A549 (cell line): ENCODE data around the gene DMRTB1. TPM values are rescaled to one million over a fixed set of nuclear protein-coding genes. Genes with fewer than 3 reads are reported as not detected.

Experiments
- ATAC-seq, 2 experiments: fragments of 200-7000 bp in 1 of 2; fragments of >200 bp in 1 of 2; cut with Nextera tagmentation in 1 of 2; cut with Tn5 transposase in 1 of 2; 3 replicates each; pipeline versions ENCODE4 v1.8.0 to v1.9.1; 2018 to 2020; ENCODE audit warnings: mild to moderate bottlenecking in 1 of 2, moderate library complexity in 1 of 2
- CTCF ChIA-PET: fragments of 300-600 bp; sonication (Branson Sonifier 250); formaldehyde crosslinking; extraction: SDS; loops from one replicate; lab custom pipeline; 2021; ENCODE audit warnings: antibody characterized with exemption, inconsistent platforms; lab: Yijun Ruan, JAX
- POLR2A ChIA-PET: fragments of 350-600 bp; formaldehyde crosslinking; extraction: SDS; loops from one replicate; lab custom pipeline; 2021; ENCODE audit warnings: antibody characterized with exemption, inconsistent platforms; lab: Yijun Ruan, JAX
- DNase-seq, 2 experiments: peaks; one replicate each; pipeline versions ENCODE4 v3.0.0 to v3.0.0-alpha.2; 2011 to 2016; ENCODE audit warnings: low read depth in 1 of 2, low spot score in 1 of 2
- FAIRE-seq: peaks from 2 replicates; lab custom pipeline; 2011; peaks lifted over from hg19 to GRCh38; lab: Jason Lieb, UNC
- H3K27ac ChIP-seq, 2 experiments: fragments of >200 bp; sonication (Bioruptor Twin); formaldehyde crosslinking; 3 replicates each; pipeline ENCODE4 v1.5.1; 2016 to 2017
- H3K4me1 ChIP-seq: fragments of >200 bp; sonication (Bioruptor Twin); formaldehyde crosslinking; 3 replicates; pipeline ENCODE4 v1.6.1; 2016
- H3K4me2 ChIP-seq: fragments of >200 bp; sonication (Bioruptor Twin); formaldehyde crosslinking; 3 replicates; pipeline ENCODE4 v1.6.1; 2016
- H3K4me3 ChIP-seq: fragments of >200 bp; sonication (Bioruptor Twin); formaldehyde crosslinking; 3 replicates; pipeline ENCODE4 v1.5.1; 2016
- H3K9me3 ChIP-seq: fragments of >200 bp; sonication (Bioruptor Twin); formaldehyde crosslinking; 3 replicates; pipeline ENCODE4 v1.6.1; 2016
- CEBPB ChIP-seq, 2 experiments: fragments of >200 bp in 1 of 2; sonication (Bioruptor Twin) in 1 of 2; formaldehyde crosslinking in 1 of 2; IDR thresholded peaks; 2 replicates each; pipeline ENCODE4 v1.6.1; 2012 to 2016
- CHD4 ChIP-seq: fragments of 200-600 bp; sonication (generic); IDR thresholded peaks from 2 replicates; pipeline ENCODE4 v1.6.1; 2016; ENCODE audit warnings: antibody characterized with exemption, mild to moderate bottlenecking, borderline replicate concordance
- EHF ChIP-seq: fragments of 250-450 bp; sonication (Bioruptor Pico); IDR thresholded peaks from 2 replicates; pipeline ENCODE4 v1.5.0; 2020; ENCODE audit warnings: mild to moderate bottlenecking
- EHMT2 ChIP-seq: fragments of 200-600 bp; sonication (generic); IDR thresholded peaks from 2 replicates; pipeline ENCODE4 v1.6.1; 2016; ENCODE audit warnings: antibody characterized with exemption, low read depth, mild to moderate bottlenecking, moderate library complexity
- EP300 ChIP-seq, 2 experiments: fragments of >200 bp; sonication (Bioruptor Twin); formaldehyde crosslinking; IDR thresholded peaks; 2 replicates in 1 of 2; 3 replicates in 1 of 2; pipeline ENCODE4 v1.6.1; 2016 to 2017
- FOSB ChIP-seq: fragments of 250-450 bp; sonication (Bioruptor Pico); IDR thresholded peaks from 2 replicates; pipeline ENCODE4 v1.5.0; 2020; ENCODE audit warnings: mild to moderate bottlenecking, moderate library complexity
- HDAC2 ChIP-seq: fragments of 200-600 bp; sonication (generic); IDR thresholded peaks from 2 replicates; pipeline ENCODE4 v1.6.1; 2016
- HEYL ChIP-seq: fragments of 250-450 bp; sonication (Bioruptor Pico); IDR thresholded peaks from 2 replicates; pipeline ENCODE4 v1.8.0; 2021; ENCODE audit warnings: mild to moderate bottlenecking, moderate library complexity
- HOXA7 ChIP-seq: fragments of 250-450 bp; sonication (Bioruptor Pico); IDR thresholded peaks from 2 replicates; pipeline ENCODE4 v1.5.0; 2020; ENCODE audit warnings: mild to moderate bottlenecking, moderate library complexity
- HOXB13 ChIP-seq: fragments of 250-450 bp; sonication (Bioruptor Pico); IDR thresholded peaks from 2 replicates; pipeline ENCODE4 v1.5.0; 2020; ENCODE audit warnings: low read depth, mild to moderate bottlenecking, moderate library complexity
- HOXB5 ChIP-seq: fragments of 250-450 bp; sonication (Bioruptor Pico); IDR thresholded peaks from 2 replicates; pipeline ENCODE4 v1.5.0; 2020; ENCODE audit warnings: mild to moderate bottlenecking, moderate library complexity
- JUN ChIP-seq, 2 experiments: fragments of >200 bp; sonication (Bioruptor Twin); formaldehyde crosslinking; IDR thresholded peaks; 2 replicates in 1 of 2; 3 replicates in 1 of 2; pipeline ENCODE4 v1.6.1; 2016 to 2017
- KDM5A ChIP-seq: fragments of 200-600 bp; sonication (generic); IDR thresholded peaks from 2 replicates; pipeline ENCODE4 v1.6.1; 2016; ENCODE audit warnings: antibody characterized with exemption, mild to moderate bottlenecking
- MAFK ChIP-seq: fragments of 450-650 bp; IDR thresholded peaks from 2 replicates; pipeline ENCODE4 v1.6.1; 2014; ENCODE audit not compliant: partially characterized antibody
- MAZ ChIP-seq: fragments of 150-350 bp; IDR thresholded peaks from 2 replicates; pipeline ENCODE4 v1.6.1; 2014; ENCODE audit warnings: antibody characterized with exemption, low read depth, low read length, borderline replicate concordance
- MYC ChIP-seq: IDR thresholded peaks from 2 replicates; pipeline ENCODE4 v1.6.1; 2012; ENCODE audit warnings: mild to moderate bottlenecking, inconsistent platforms, low read length, improper control_type of control experiment, borderline replicate concordance
- RCOR1 ChIP-seq: fragments of 150-350 bp; IDR thresholded peaks from 2 replicates; pipeline ENCODE4 v1.6.1; 2014; ENCODE audit warnings: antibody characterized with exemption, low read length, low read depth
- RFX5 ChIP-seq: fragments of 450-650 bp; IDR thresholded peaks from 2 replicates; pipeline ENCODE4 v1.7.1; 2014; ENCODE audit warnings: antibody characterized with exemption, mild to moderate bottlenecking, moderate library complexity
- RNF2 ChIP-seq: fragments of 200-600 bp; sonication (generic); IDR thresholded peaks from 2 replicates; pipeline ENCODE4 v1.6.1; 2016; ENCODE audit warnings: low read depth, mild to moderate bottlenecking, antibody characterized with exemption, moderate library complexity, borderline replicate concordance
- SMC3 ChIP-seq: fragments of >200 bp; sonication (Bioruptor Twin); formaldehyde crosslinking; IDR thresholded peaks from 3 replicates; pipeline ENCODE4 v1.6.1; 2018; ENCODE audit warnings: inconsistent platforms
- TFCP2L1 ChIP-seq: fragments of 250-450 bp; sonication (Bioruptor Pico); IDR thresholded peaks from 2 replicates; pipeline ENCODE4 v1.5.0; 2021; ENCODE audit warnings: mild to moderate bottlenecking
- TP53 ChIP-seq: fragments of 250-450 bp; sonication (Bioruptor Pico); IDR thresholded peaks from 2 replicates; pipeline ENCODE4 v1.5.0; 2021; ENCODE audit warnings: mild to moderate bottlenecking, moderate library complexity
- ZC3H11A ChIP-seq: fragments of 450-650 bp; IDR thresholded peaks from 2 replicates; pipeline ENCODE4 v1.6.1; 2014; ENCODE audit warnings: antibody characterized with exemption, mild to moderate bottlenecking
- ZNF302 ChIP-seq: fragments of 250-450 bp; sonication (Bioruptor Pico); IDR thresholded peaks from 2 replicates; pipeline ENCODE4 v1.9.0; 2021; ENCODE audit warnings: inconsistent platforms, mild to moderate bottlenecking, moderate library complexity
- ZSCAN20 ChIP-seq: fragments of 250-450 bp; sonication (Bioruptor Pico); IDR thresholded peaks from 2 replicates; pipeline ENCODE4 v1.8.0; 2022; ENCODE audit warnings: mild to moderate bottlenecking, moderate library complexity
- WGBS: methylation state at CpG from one replicate; pipeline ENCODE4 v1.1.6; 2017; ENCODE audit errors: missing lambda C conversion rate; 5-methylcytosine and 5-hydroxymethylcytosine counted together
- polyA plus RNA-seq, 4 experiments: library from polyadenylated mRNA; depleted of rRNA in 3 of 4; stranded (reverse); fragments of >200 nt; fragmentation: RNase III in 1 of 4; extraction: RNeasy Plus Mini Kit Qiagen cat#74134 plus additional on column Dnase treatment in 1 of 4; gene quantifications; 2 replicates in 3 of 4; 3 replicates in 1 of 4; pipeline ENCODE4 v1.2.3, GENCODE V29; 2011 to 2017
- TF ChIP-seq, protein P1 (sequence below): fragments of 250-450 bp; sonication (Bioruptor Pico); IDR thresholded peaks from 2 replicates; pipeline ENCODE4 v1.5.0; 2021; ENCODE audit warnings: mild to moderate bottlenecking, moderate library complexity, borderline replicate concordance
- TF ChIP-seq, protein P2 (sequence below): IDR thresholded peaks from 2 replicates; pipeline ENCODE4 v1.6.1; 2012; ENCODE audit warnings: low read depth, borderline replicate concordance
- TF ChIP-seq, protein P3 (sequence below): fragments of >200 bp; sonication (Bioruptor Twin); formaldehyde crosslinking; IDR thresholded peaks from 3 replicates; pipeline ENCODE4 v1.5.1; 2016
- TF ChIP-seq, protein P4 (sequence below): IDR thresholded peaks from 2 replicates; pipeline ENCODE4 v1.6.1; 2012
- TF ChIP-seq, protein P5 (sequence below): fragments of 200-600 bp; sonication (generic); IDR thresholded peaks from 2 replicates; pipeline ENCODE4 v1.6.1; 2016; ENCODE audit warnings: antibody characterized with exemption, mild to moderate bottlenecking, moderate library complexity

DMRTB1 gene
- polyA plus RNA-seq, 2 of the 4 experiments (the other 2 are of a cell fraction), result not detected

DNA sequence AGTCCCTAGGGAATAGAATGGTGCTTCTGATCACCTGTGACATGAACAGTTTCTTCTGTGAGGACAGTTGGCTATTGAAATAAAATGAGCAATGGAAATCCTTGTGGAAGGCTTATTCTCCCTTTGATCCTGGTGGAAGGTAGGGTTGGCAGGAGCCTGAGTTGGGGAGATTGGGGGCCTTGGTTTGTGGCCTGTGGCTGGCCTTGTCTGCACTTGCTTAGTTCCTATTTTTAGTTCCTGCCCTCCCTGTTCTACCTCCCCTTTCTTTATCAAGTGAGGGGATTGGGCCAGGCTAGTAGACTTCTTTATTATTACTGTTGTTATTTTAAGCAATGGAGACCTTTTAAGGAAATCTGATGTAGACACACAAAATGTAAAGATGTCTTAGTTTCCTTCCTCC, 8.2 kb downstream of the DMRTB1 start:
- Histone ChIP-seq H3K4me3 (no peak overlapping the region), H3K4me1 (no peaks in the 10 kb centered on the region), H3K27ac (no peak overlapping the region), H3K4me2 (no peak overlapping the region), H3K9me3 (no peaks in the 10 kb centered on the region)
- FAIRE-seq (no peak), ATAC-seq (no peak), DNase-seq (no peak)
- POLR2A ChIA-PET, result no interaction called here
- TF ChIP-seq, protein P1, sequence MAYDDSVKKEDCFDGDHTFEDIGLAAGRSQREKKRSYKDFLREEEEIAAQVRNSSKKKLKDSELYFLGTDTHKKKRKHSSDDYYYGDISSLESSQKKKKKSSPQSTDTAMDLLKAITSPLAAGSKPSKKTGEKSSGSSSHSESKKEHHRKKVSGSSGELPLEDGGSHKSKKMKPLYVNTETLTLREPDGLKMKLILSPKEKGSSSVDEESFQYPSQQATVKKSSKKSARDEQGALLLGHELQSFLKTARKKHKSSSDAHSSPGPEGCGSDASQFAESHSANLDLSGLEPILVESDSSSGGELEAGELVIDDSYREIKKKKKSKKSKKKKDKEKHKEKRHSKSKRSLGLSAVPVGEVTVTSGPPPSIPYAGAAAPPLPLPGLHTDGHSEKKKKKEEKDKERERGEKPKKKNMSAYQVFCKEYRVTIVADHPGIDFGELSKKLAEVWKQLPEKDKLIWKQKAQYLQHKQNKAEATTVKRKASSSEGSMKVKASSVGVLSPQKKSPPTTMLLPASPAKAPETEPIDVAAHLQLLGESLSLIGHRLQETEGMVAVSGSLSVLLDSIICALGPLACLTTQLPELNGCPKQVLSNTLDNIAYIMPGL (CRISPR knock-in tag), result no peak
- TF ChIP-seq HOXA7 (no peak), MYC (no peak), RCOR1 (no peak), ZC3H11A (no peak), TFCP2L1 (CRISPR knock-in tag) (no peak), EHF (CRISPR knock-in tag) (no peak), ZSCAN20 (CRISPR knock-in tag) (no peak), JUN (IDR thresholded peaks at IDR 0.05) (no peak), CEBPB (IDR thresholded peaks at IDR 0.05) (no peak), MAFK (no peak), KDM5A (no peak), MAZ (no peak), ZNF302 (CRISPR knock-in tag) (no peak)
- TF ChIP-seq, protein P2, sequence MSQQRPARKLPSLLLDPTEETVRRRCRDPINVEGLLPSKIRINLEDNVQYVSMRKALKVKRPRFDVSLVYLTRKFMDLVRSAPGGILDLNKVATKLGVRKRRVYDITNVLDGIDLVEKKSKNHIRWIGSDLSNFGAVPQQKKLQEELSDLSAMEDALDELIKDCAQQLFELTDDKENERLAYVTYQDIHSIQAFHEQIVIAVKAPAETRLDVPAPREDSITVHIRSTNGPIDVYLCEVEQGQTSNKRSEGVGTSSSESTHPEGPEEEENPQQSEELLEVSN, result no peak
- TF ChIP-seq, protein P3, sequence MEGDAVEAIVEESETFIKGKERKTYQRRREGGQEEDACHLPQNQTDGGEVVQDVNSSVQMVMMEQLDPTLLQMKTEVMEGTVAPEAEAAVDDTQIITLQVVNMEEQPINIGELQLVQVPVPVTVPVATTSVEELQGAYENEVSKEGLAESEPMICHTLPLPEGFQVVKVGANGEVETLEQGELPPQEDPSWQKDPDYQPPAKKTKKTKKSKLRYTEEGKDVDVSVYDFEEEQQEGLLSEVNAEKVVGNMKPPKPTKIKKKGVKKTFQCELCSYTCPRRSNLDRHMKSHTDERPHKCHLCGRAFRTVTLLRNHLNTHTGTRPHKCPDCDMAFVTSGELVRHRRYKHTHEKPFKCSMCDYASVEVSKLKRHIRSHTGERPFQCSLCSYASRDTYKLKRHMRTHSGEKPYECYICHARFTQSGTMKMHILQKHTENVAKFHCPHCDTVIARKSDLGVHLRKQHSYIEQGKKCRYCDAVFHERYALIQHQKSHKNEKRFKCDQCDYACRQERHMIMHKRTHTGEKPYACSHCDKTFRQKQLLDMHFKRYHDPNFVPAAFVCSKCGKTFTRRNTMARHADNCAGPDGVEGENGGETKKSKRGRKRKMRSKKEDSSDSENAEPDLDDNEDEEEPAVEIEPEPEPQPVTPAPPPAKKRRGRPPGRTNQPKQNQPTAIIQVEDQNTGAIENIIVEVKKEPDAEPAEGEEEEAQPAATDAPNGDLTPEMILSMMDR, result no peak
- TF ChIP-seq, protein P4, sequence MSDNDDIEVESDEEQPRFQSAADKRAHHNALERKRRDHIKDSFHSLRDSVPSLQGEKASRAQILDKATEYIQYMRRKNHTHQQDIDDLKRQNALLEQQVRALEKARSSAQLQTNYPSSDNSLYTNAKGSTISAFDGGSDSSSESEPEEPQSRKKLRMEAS, result no peak
- TF ChIP-seq, all 56 proteins: peak for 0
- CTCF ChIA-PET, result no interaction called here

DNA sequence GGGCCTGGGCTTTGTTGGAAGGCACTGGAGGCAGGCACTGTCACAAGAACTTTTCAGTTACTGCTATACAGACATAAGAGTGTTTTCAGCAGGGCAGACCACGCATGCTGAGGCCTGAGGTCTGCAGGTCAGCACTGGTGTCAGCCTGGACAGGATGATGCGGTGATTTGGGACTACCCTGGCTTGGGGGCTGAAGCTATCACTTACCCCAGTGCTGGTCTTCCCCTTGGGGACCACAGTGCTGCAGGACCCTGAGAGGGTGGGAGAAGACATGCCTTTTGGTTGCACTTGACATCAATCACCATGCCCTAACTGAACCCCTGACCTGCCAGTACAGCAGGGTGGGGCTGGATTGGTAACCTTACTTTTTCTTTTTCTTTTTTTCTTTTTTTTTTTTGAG, 9.2 kb downstream of the DMRTB1 start:
- no peak overlapping the region for H3K4me3 ChIP-seq
- no peak overlapping the region for H3K4me2 ChIP-seq
- no peak overlapping the region for H3K27ac ChIP-seq
- H3K9me3 ChIP-seq, result no peaks in the 10 kb centered on the region
- FAIRE-seq, result no peak
- no peak for DNase-seq
- ChIA-PET POLR2A (no interaction called here), CTCF (interaction anchor here (0.9 kb wide), 1 partner anchor 17 kb away, joined by 3 read pairs; no protein-coding TSS in a partner anchor)
- 90% methylated on average over 2 of the region's 2 CpGs for WGBS
- no peaks in the 10 kb centered on the region for H3K4me1 ChIP-seq
- no peak for ATAC-seq
- TF ChIP-seq MAZ (no peak), ZC3H11A (no peak), EP300 (IDR thresholded peaks at IDR 0.05) (no peak), RFX5 (no peak), HOXB5 (CRISPR knock-in tag) (no peak), FOSB (CRISPR knock-in tag) (no peak), TFCP2L1 (CRISPR knock-in tag) (no peak), SMC3 (no peak), CHD4 (no peak), HDAC2 (no peak), TP53 (CRISPR knock-in tag) (no peak), HOXB13 (no peak), EHMT2 (no peak), HEYL (CRISPR knock-in tag) (no peak), RNF2 (no peak)
- TF ChIP-seq, protein P1 (CRISPR knock-in tag), result no peak
- TF ChIP-seq, protein P5, sequence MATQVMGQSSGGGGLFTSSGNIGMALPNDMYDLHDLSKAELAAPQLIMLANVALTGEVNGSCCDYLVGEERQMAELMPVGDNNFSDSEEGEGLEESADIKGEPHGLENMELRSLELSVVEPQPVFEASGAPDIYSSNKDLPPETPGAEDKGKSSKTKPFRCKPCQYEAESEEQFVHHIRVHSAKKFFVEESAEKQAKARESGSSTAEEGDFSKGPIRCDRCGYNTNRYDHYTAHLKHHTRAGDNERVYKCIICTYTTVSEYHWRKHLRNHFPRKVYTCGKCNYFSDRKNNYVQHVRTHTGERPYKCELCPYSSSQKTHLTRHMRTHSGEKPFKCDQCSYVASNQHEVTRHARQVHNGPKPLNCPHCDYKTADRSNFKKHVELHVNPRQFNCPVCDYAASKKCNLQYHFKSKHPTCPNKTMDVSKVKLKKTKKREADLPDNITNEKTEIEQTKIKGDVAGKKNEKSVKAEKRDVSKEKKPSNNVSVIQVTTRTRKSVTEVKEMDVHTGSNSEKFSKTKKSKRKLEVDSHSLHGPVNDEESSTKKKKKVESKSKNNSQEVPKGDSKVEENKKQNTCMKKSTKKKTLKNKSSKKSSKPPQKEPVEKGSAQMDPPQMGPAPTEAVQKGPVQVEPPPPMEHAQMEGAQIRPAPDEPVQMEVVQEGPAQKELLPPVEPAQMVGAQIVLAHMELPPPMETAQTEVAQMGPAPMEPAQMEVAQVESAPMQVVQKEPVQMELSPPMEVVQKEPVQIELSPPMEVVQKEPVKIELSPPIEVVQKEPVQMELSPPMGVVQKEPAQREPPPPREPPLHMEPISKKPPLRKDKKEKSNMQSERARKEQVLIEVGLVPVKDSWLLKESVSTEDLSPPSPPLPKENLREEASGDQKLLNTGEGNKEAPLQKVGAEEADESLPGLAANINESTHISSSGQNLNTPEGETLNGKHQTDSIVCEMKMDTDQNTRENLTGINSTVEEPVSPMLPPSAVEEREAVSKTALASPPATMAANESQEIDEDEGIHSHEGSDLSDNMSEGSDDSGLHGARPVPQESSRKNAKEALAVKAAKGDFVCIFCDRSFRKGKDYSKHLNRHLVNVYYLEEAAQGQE, result no peak
